Measurements from ENCODE around the gene SMG7. TPM values are rescaled to one million over a fixed set of nuclear protein-coding genes. Genes with fewer than 3 reads are reported as not detected.

The SMG7 gene
- total RNA-seq, 1 experiment from 2014 or later, result 65.2 TPM

- intact Hi-C loops (cut with micrococcal nuclease; ENCODE audit: unreplicated experiment) (no loop called here), in situ Hi-C loops (cut with HindIII; ENCODE audit: low pct_unique_long_range_greater_than_20kb, low sequenced_read_pairs) (no loop called here)
- no peak for TF ChIP-seq TCF7L2 (IDR thresholded peaks at IDR 0.05; ENCODE audit: low read depth, low read length)
- TF ChIP-seq POLR2AphosphoS5 (IDR thresholded peaks at IDR 0.05; ENCODE audit: low read depth, low read length), result no peak
- no peak for TF ChIP-seq REST (IDR thresholded peaks at IDR 0.05; ENCODE audit: insufficient read depth in 1 of 2, low read depth in 2 of 2, low read length in 1 of 2)
- TF ChIP-seq CTCF (IDR thresholded peaks at IDR 0.05), result no peak
- no peak for TF ChIP-seq SIN3A (IDR thresholded peaks at IDR 0.05; ENCODE audit: borderline replicate concordance, insufficient read depth, low read depth, low read length)
- ChIA-PET CTCF (no interaction called here), POLR2A (no interaction called here)
- Histone ChIP-seq H3K36me3 (ENCODE audit: control insufficient read depth, insufficient read depth, low read length) (no peaks in the 10 kb centered on the region), H3K4me3 (ENCODE audit: low read depth in 2 of 2, low read length in 2 of 2) (no peak overlapping the region), H3K9me3 (ENCODE audit: control insufficient read depth, insufficient read depth, low read depth, low read length) (no peaks in the 10 kb centered on the region), H3K4me1 (ENCODE audit: control insufficient read depth, insufficient read depth, low read length) (no peaks in the 10 kb centered on the region), H3K27me3 (ENCODE audit: control insufficient read depth, insufficient read depth, low read length) (no peaks in the 10 kb centered on the region), H3K27ac (ENCODE audit: low read length) (no peak overlapping the region)
- no TSS peak for BruUV-seq (replicated peaks)
- no peak for DNase-seq (ENCODE audit: low read depth, low spot score)
- ATAC-seq, result no peak
These were observed 93.0 kb downstream of the SMG7 start for GRCh38 chr1:183565261-183565660.

GRCh38 chr1:183566026-183566425, 93.7 kb downstream of the SMG7 start:
- H3K36me3 ChIP-seq (ENCODE audit: control insufficient read depth, insufficient read depth, low read length), result no peaks in the 10 kb centered on the region
- ChIA-PET POLR2A (no interaction called here), CTCF (no interaction called here)
- no peak overlapping the region for H3K27ac ChIP-seq (ENCODE audit: low read length)
- H3K9me3 ChIP-seq (ENCODE audit: control insufficient read depth, insufficient read depth, low read depth, low read length), result no peaks in the 10 kb centered on the region
- in situ Hi-C loops (cut with HindIII; ENCODE audit: low pct_unique_long_range_greater_than_20kb, low sequenced_read_pairs) (no loop called here), intact Hi-C loops (cut with micrococcal nuclease; ENCODE audit: unreplicated experiment) (no loop called here)
- no peak for TF ChIP-seq SIN3A (IDR thresholded peaks at IDR 0.05; ENCODE audit: borderline replicate concordance, insufficient read depth, low read depth, low read length)
- TF ChIP-seq REST (IDR thresholded peaks at IDR 0.05; ENCODE audit: insufficient read depth in 1 of 2, low read depth in 2 of 2, low read length in 1 of 2), result no peak
- no peak for TF ChIP-seq TCF7L2 (IDR thresholded peaks at IDR 0.05; ENCODE audit: low read depth, low read length)
- no peak for TF ChIP-seq POLR2AphosphoS5 (IDR thresholded peaks at IDR 0.05; ENCODE audit: low read depth, low read length)
- no peak for TF ChIP-seq CTCF (IDR thresholded peaks at IDR 0.05)
- H3K4me1 ChIP-seq (ENCODE audit: control insufficient read depth, insufficient read depth, low read length), result no peaks in the 10 kb centered on the region
- ATAC-seq (no peak), DNase-seq (ENCODE audit: low read depth, low spot score) (no peak)
- H3K27me3 ChIP-seq (ENCODE audit: control insufficient read depth, insufficient read depth, low read length), result no peaks in the 10 kb centered on the region
- no TSS peak for BruUV-seq (replicated peaks)
- no peak overlapping the region for H3K4me3 ChIP-seq (ENCODE audit: low read depth in 2 of 2, low read length in 2 of 2)
